Myocyte (in vitro differentiated cells): ENCODE results near the gene TAS1R1. TPM values are rescaled to one million over a fixed set of nuclear protein-coding genes. Genes with fewer than 3 reads are reported as not detected.

Experiments used
- DNase-seq: peaks from one replicate; pipeline ENCODE4 v3.0.0-alpha.2; 2012; ENCODE audit warnings: low read depth
- total RNA-seq: library from RNA; depleted of rRNA; stranded (reverse); fragments of >200 nt; gene quantifications from 2 replicates; pipeline ENCODE4 v1.2.3, GENCODE V29; 2014

The TAS1R1 gene
- total RNA-seq, 1 donor from 2014 or later, result 7.5 TPM

DNA sequence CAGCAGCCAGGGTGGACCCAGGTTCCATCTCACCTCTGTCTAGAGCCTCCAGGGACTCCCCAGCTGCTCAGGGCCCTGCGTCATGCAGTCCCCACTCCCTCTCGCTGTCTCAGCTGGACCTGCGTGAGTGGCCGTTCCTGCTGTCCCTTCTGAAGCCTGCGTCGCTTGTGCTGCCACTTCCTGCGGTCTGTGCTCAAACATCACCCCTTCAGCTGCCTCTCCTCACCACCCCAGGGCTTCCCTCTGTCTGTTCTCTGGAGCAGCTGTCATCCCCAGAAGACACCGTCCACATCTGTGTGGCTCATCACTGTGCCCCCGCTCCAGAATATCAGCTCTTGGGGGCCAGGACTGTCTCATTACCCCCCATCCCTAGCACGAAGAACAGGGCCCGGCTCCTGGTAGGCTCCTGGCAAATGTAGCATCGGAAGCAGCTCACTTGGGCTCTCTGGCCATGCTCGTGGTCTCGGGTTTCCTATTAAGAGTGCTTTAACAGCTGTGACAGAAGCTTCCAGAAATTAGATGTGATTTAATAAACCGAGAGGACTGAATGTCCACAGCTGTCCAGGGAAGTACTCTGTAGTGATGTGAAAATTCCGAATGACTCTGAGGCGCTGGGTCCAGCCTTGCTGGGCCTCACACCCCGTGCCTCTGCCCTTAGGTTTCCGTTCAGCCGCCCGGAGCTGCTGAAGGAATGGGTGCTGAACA lies 72.9 kb downstream of the TAS1R1 start:
- DNase-seq, result peak; percentile 83

DNA sequence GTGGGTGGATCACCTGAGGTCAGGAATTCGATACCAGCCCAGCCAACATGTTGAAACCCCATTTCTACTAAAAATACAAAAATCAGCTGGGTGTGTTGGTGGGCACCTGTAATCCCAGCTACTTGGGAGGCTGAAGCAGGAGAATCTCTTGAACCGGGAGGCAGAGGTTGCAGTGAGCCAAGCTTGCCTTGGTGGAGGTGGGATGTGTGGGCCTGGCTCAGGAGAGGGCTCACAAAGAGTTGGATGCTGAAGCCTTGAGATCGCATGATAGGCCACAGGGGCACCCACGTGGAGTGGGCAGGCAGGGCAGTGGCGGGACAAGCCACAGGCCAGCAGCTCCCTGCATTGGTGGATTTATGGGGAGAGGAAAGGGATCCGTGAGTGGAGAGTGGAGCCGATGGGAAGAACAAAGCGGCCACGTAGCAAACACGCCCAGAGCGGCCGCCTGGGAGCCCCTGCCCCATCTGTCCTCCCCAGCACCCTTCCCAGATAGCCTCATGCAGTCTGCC lies 73.9 kb downstream of the TAS1R1 start:
- DNase-seq, result no peak

Other genes starting within 250 kb of the TAS1R1 start
- gene ACOT7, start 161.5 kb upstream of the TAS1R1 start, total RNA-seq, result 18.7 and 35.2 TPM in 2 replicates
- gene HES2, start 135.4 kb upstream of the TAS1R1 start, total RNA-seq, result 12.5 and 24.4 TPM in 2 replicates
- gene ESPN, start 130.5 kb upstream of the TAS1R1 start, total RNA-seq, result 0.03 and 0.31 TPM in 2 replicates
- 24.4 and 38.2 TPM in 2 replicates for gene TNFRSF25, start 89.1 kb upstream of the TAS1R1 start, total RNA-seq
- 52.4 and 88.3 TPM in 2 replicates for gene PLEKHG5, start 63.6 kb upstream of the TAS1R1 start, total RNA-seq
- gene NOL9, start 794 bp upstream of the TAS1R1 start, total RNA-seq, result 22.8 and 25.4 TPM in 2 replicates
- gene ZBTB48, start 24.7 kb downstream of the TAS1R1 start, total RNA-seq, result 14.0 and 17.5 TPM in 2 replicates
- 118 and 122 TPM in 2 replicates for gene KLHL21, start 47.6 kb downstream of the TAS1R1 start, total RNA-seq
- gene PHF13, start 58.4 kb downstream of the TAS1R1 start, total RNA-seq, result 7.4 and 9.6 TPM in 2 replicates
- 31.1 and 33.0 TPM in 2 replicates for gene THAP3, start 69.6 kb downstream of the TAS1R1 start, total RNA-seq
- 25.0 and 35.2 TPM in 2 replicates for gene DNAJC11, start 146.5 kb downstream of the TAS1R1 start, total RNA-seq
- 68.9 and 71.7 TPM in 2 replicates for gene CAMTA1, start 230.1 kb downstream of the TAS1R1 start, total RNA-seq